Fibroblast of pulmonary artery (primary cell): ENCODE results near the gene UGT2B7.

ENCODE experiments used
- DNase-seq: peaks from one replicate; pipeline ENCODE4 v3.0.0-alpha.2; 2010; ENCODE audit warnings: low read depth
- H3K4me3 ChIP-seq: replicated peaks from 2 replicates; pipeline ENCODE4 v1.5.1; 2011; ENCODE audit warnings: low read depth, mild to moderate bottlenecking, control low read depth, low read length, moderate library complexity
- TF ChIP-seq, protein P1 (sequence below): IDR thresholded peaks from 2 replicates; pipeline ENCODE4 v1.5.1; 2011; ENCODE audit warnings: mild to moderate bottlenecking, control low read depth, low read length, inconsistent platforms; ENCODE audit errors: missing control alignments

The UGT2B7 gene

DNA sequence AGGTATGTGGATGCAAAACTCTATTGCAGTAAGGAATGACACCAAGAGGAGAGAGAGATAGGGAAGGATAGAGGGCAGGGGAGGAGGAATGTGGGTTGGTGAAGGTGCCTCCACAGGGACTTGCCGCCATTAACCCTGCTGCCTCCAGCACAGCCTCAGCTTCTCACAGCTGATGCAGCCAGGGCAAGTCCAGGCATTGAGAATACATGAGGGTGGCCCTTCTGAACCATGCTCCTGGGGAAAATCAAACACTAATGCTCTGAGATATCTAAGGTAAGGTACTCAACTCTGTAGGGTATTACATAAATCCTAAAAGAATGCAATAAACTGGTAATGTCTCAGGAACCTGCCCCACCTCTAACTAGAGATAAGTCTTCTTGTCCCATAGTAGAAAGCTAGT, 28.7 kb downstream of the UGT2B7 start:
- TF ChIP-seq, protein P1, sequence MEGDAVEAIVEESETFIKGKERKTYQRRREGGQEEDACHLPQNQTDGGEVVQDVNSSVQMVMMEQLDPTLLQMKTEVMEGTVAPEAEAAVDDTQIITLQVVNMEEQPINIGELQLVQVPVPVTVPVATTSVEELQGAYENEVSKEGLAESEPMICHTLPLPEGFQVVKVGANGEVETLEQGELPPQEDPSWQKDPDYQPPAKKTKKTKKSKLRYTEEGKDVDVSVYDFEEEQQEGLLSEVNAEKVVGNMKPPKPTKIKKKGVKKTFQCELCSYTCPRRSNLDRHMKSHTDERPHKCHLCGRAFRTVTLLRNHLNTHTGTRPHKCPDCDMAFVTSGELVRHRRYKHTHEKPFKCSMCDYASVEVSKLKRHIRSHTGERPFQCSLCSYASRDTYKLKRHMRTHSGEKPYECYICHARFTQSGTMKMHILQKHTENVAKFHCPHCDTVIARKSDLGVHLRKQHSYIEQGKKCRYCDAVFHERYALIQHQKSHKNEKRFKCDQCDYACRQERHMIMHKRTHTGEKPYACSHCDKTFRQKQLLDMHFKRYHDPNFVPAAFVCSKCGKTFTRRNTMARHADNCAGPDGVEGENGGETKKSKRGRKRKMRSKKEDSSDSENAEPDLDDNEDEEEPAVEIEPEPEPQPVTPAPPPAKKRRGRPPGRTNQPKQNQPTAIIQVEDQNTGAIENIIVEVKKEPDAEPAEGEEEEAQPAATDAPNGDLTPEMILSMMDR = no peak
- no peak overlapping the region for H3K4me3 ChIP-seq
- no peak for DNase-seq

GRCh38 chr4:69126024-69126423, 29.8 kb downstream of the UGT2B7 start:
- DNase-seq = no peak
- TF ChIP-seq, protein P1 = no peak
- no peak overlapping the region for H3K4me3 ChIP-seq

GRCh38 chr4:69133993-69134392, 37.7 kb downstream of the UGT2B7 start:
- TF ChIP-seq, protein P1 = no peak
- no peak for DNase-seq
- no peak overlapping the region for H3K4me3 ChIP-seq

DNA sequence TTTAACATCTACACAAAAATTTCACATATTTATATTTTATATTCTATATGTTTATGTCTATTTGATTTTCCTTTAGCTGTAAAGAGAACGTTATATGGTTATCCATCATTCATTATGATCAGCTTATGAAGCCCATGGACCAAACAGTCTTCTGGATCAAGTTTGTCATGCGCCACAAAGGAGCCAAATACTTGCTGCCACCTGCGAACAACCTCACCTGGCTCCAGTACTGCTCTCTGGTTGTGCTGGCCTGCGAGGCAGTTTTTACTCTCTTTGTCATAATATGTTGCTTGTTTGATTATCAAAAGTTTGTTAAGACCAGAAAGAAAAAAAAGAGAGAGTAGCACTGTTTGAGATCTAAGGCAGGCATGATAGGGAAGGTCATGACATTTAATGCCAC, 38.2 kb downstream of the UGT2B7 start:
- no peak overlapping the region for H3K4me3 ChIP-seq
- DNase-seq = no peak
- TF ChIP-seq, protein P1 = no peak

- no peak for DNase-seq
- TF ChIP-seq, protein P1 = no peak
Measured at GRCh38 chr4:69141320-69141719, 45.0 kb downstream of the UGT2B7 start.

DNA sequence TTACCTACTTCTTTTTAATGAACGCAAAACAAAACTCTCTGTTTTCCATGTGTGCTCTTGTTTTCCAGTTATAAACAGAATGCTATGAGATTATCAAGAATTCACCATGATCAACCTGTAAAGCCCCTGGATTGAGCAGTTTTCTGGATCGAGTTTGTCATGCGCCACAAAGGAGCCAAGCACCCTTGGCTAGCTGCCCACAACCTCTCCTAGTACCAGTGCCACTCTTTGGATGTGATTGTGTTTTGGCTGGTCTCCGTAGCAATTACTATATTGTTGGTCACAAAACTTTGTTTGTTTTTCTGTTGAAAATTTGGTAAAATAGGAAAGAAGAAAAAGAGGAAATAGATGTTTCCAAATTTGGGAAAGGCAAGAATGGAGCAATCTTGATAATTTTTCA, 51.1 kb downstream of the UGT2B7 start:
- no peak overlapping the region for H3K4me3 ChIP-seq
- no peak for DNase-seq
- TF ChIP-seq, protein P1 = no peak

More at GRCh38 chr4:69141320-69141719, 45.0 kb downstream of the UGT2B7 start:
- H3K4me3 ChIP-seq = no peak overlapping the region

- no peak for DNase-seq
- no peak overlapping the region for H3K4me3 ChIP-seq
- TF ChIP-seq, protein P1 = no peak
Measured at GRCh38 chr4:69154021-69154420, 57.7 kb downstream of the UGT2B7 start.
